ENCODE data around the gene PRODH.

The PRODH gene, protein sequence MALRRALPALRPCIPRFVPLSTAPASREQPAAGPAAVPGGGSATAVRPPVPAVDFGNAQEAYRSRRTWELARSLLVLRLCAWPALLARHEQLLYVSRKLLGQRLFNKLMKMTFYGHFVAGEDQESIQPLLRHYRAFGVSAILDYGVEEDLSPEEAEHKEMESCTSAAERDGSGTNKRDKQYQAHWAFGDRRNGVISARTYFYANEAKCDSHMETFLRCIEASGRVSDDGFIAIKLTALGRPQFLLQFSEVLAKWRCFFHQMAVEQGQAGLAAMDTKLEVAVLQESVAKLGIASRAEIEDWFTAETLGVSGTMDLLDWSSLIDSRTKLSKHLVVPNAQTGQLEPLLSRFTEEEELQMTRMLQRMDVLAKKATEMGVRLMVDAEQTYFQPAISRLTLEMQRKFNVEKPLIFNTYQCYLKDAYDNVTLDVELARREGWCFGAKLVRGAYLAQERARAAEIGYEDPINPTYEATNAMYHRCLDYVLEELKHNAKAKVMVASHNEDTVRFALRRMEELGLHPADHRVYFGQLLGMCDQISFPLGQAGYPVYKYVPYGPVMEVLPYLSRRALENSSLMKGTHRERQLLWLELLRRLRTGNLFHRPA

DNA sequence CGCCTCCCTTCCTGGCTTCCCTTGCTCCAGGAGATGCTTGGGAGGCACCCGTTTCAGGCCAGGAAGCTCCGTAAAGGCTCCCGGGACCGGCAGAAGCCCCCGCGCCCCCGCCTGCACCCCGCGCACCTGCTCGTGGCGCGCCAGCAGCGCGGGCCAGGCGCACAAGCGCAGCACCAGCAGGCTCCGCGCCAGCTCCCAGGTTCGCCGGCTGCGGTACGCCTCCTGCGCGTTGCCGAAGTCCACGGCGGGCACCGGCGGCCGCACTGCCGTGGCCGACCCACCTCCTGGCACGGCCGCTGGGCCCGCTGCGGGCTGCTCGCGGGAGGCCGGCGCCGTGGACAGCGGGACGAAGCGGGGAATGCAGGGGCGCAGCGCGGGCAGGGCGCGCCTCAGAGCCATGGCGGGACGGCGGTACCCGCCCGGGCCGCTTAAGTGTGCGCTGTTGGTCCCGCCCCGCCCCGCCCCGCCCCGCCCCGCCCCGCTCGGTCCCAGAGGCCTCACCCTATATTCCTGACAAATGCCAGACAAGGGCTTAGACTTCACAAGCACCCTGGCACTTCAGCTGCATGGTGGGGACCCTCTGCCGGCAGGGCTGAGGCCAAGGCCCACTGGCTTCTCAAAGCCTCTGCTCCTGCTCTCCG, at the start of gene PRODH:
PRODH (minus strand) TSS at position 405 of the 641 bp plus-strand sequence; CDS start at position 399, 6 bp downstream.
- no peak for DNase-seq (ENCODE audit: extremely low spot score)
- TF ChIP-seq ARNT (IDR thresholded peaks at IDR 0.05) = no peak
- no peak for TF ChIP-seq ELF4 (IDR thresholded peaks at IDR 0.05)
- TF ChIP-seq FOXK2 (IDR thresholded peaks at IDR 0.05) = no peak
- TF ChIP-seq CTBP1 (IDR thresholded peaks at IDR 0.05; ENCODE audit: borderline replicate concordance) = no peak
- TF ChIP-seq, protein P1, sequence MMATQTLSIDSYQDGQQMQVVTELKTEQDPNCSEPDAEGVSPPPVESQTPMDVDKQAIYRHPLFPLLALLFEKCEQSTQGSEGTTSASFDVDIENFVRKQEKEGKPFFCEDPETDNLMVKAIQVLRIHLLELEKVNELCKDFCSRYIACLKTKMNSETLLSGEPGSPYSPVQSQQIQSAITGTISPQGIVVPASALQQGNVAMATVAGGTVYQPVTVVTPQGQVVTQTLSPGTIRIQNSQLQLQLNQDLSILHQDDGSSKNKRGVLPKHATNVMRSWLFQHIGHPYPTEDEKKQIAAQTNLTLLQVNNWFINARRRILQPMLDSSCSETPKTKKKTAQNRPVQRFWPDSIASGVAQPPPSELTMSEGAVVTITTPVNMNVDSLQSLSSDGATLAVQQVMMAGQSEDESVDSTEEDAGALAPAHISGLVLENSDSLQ (IDR thresholded peaks at IDR 0.05) = no peak
- TF ChIP-seq FOXA1 (IDR thresholded peaks at IDR 0.05) = no peak
- no peak for TF ChIP-seq HDGF (IDR thresholded peaks at IDR 0.05; ENCODE audit: borderline replicate concordance)
- TF ChIP-seq FOXM1 (IDR thresholded peaks at IDR 0.05; ENCODE audit: borderline replicate concordance) = no peak
- TF ChIP-seq L3MBTL2 (conservative IDR thresholded peaks at IDR 0.05) = no peak
- TF ChIP-seq BHLHE40 (IDR thresholded peaks at IDR 0.05; ENCODE audit: borderline replicate concordance) = no peak
- no peak for TF ChIP-seq ZNF384 (IDR thresholded peaks at IDR 0.05)
- TF ChIP-seq TARDBP (IDR thresholded peaks at IDR 0.05) = no peak
- TF ChIP-seq LEF1 (IDR thresholded peaks at IDR 0.05; ENCODE audit: borderline replicate concordance) = no peak
- TF ChIP-seq SP1 (IDR thresholded peaks at IDR 0.05) = no peak
- no peak for TF ChIP-seq SUZ12 (IDR thresholded peaks at IDR 0.05)
- TF ChIP-seq NFRKB (IDR thresholded peaks at IDR 0.05) = no peak
- ChIA-PET CTCF (interaction anchor here (0.9 kb wide), 1 partner anchor 29 kb away, joined by 4 read pairs; the partner anchor contains the start of gene DGCR6), POLR2A (interaction anchor here (2.5 kb wide), 1 partner anchor 30 kb away, joined by 17 read pairs; the partner anchor contains the start of gene DGCR6)

DNA sequence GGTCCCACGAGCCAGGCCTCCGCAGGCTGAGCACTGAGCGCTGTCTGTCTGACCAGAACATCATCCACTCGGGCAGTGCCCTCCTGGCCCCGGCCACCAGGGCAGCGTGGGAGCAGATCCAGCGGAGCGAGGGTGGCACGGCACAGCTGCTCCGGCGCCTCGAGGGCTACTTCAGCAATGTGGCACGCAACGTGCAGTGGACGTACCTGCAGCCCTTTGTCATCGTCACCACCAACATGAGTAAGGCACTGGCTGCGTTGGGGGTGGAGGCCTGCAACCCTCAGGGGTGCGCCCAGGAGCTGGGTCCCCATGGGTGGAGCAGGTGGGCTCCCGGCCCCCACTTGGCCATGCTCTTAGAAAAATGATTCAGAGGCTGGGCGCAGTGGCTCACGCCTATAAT, 49.7 kb upstream of the PRODH start:
- TF ChIP-seq ZNF384 (IDR thresholded peaks at IDR 0.05) (no peak), ELF4 (IDR thresholded peaks at IDR 0.05) (no peak), BHLHE40 (IDR thresholded peaks at IDR 0.05; ENCODE audit: borderline replicate concordance) (no peak), SUZ12 (IDR thresholded peaks at IDR 0.05) (no peak), SP1 (IDR thresholded peaks at IDR 0.05) (no peak), TARDBP (IDR thresholded peaks at IDR 0.05) (no peak), NFRKB (IDR thresholded peaks at IDR 0.05) (no peak), L3MBTL2 (conservative IDR thresholded peaks at IDR 0.05) (no peak), CTBP1 (IDR thresholded peaks at IDR 0.05; ENCODE audit: borderline replicate concordance) (no peak), LEF1 (IDR thresholded peaks at IDR 0.05; ENCODE audit: borderline replicate concordance) (no peak)
- ChIA-PET CTCF (interaction anchor here (0.5 kb wide), 1 partner anchor 13 kb away, joined by 3 read pairs; no protein-coding TSS in a partner anchor), POLR2A (interaction anchor here (1.1 kb wide), 1 partner anchor 80 kb away, joined by 3 read pairs; the partner anchor contains the start of gene DGCR6)
- DNase-seq (ENCODE audit: extremely low spot score) = no peak

DNA sequence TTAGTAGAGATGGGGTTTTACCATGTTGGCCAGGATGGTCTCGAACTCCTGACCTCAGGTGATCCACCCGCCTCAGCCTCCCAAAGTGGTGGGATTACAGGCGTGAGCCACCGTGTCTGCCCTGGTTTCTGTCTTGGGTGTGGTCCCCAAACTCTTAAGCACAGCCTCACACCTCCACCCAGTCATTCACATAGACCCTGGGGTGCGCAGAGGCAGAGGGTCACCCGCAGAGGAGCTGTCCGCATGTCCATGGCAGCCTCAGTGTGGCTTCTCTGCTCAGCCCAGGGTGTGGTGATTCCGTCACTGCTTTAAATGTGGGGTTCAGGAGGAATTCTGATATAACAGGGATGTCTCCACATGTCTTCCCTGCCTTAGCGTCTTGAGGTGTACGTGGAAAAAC, 48.5 kb upstream of the PRODH start:
- POLR2A ChIA-PET = interaction anchor here (1.1 kb wide), 1 partner anchor 79 kb away, joined by 3 read pairs; the partner anchor contains the start of gene DGCR6
- no peak for TF ChIP-seq ZNF384 (IDR thresholded peaks at IDR 0.05)
- TF ChIP-seq ELF4 (IDR thresholded peaks at IDR 0.05) = no peak
- TF ChIP-seq TARDBP (IDR thresholded peaks at IDR 0.05) = no peak
- TF ChIP-seq FOXK2 (IDR thresholded peaks at IDR 0.05) = no peak
- DNase-seq (ENCODE audit: extremely low spot score) = no peak
- CTCF ChIA-PET = no interaction called here

DNA sequence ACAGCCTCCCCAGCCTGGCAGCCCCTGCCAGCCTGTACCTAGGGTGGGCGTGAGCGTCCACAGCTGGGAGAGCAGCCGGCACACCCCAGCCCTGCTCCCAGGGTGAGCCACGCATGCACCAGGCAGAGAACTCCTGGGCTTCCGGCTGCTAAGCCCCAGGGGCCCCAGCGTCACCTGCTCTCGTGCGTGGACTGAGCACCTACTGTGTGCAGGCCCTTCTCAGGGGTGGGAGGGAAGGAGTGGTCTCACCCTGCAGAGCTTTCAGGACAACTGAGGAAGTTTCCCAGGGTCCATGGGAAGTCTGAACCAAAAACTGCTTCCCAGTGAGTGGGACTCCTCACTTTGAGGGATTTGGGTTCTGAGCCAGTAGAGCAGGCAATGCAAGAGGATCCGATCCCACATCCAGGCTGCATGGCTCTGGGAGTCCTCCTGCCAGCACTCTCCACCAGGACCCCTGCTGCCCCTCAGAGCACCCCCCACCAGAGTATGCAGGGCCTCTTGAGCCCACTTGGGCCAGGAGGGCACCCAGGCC, 47.1 kb upstream of the PRODH start:
- no peak for DNase-seq (ENCODE audit: extremely low spot score)
- ChIA-PET CTCF (no interaction called here), POLR2A (no interaction called here)
- no peak for TF ChIP-seq BHLHE40 (IDR thresholded peaks at IDR 0.05; ENCODE audit: borderline replicate concordance)
- TF ChIP-seq SP1 (IDR thresholded peaks at IDR 0.05) = no peak
- no peak for TF ChIP-seq FOXM1 (IDR thresholded peaks at IDR 0.05; ENCODE audit: borderline replicate concordance)
- TF ChIP-seq FOXK2 (IDR thresholded peaks at IDR 0.05) = no peak
- TF ChIP-seq L3MBTL2 (conservative IDR thresholded peaks at IDR 0.05) = no peak

DNA sequence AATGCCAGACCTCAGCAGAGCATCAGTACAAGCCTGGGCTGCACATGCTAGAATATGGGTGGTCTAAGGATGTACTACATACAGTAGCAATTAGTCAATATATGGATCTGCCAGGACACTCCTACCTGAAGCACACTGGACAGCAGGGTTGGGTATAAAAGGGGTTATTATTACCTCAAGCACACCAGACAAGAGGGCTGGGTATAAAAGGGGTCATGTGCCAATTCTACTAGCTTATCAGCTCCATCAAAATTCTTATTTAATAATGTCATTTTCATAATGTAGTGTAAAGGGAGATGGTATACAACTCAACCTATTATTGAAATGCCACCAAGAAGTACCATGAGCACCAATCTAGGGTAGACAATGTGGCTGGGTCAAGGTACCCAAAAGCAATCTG, 44.7 kb upstream of the PRODH start:
- ChIA-PET POLR2A (no interaction called here), CTCF (interaction anchor here (0.7 to 1.3 kb wide), 2 partner anchors 19 to 659 kb away, joined by 3 read pairs; no protein-coding TSS in a partner anchor)
- no peak for DNase-seq (ENCODE audit: extremely low spot score)
- no peak for TF ChIP-seq CTBP1 (IDR thresholded peaks at IDR 0.05; ENCODE audit: borderline replicate concordance)
- no peak for TF ChIP-seq LEF1 (IDR thresholded peaks at IDR 0.05; ENCODE audit: borderline replicate concordance)
- TF ChIP-seq, protein P1 (IDR thresholded peaks at IDR 0.05) = no peak
- TF ChIP-seq FOXM1 (IDR thresholded peaks at IDR 0.05; ENCODE audit: borderline replicate concordance) = no peak
- TF ChIP-seq SP1 (IDR thresholded peaks at IDR 0.05) = no peak

DNA sequence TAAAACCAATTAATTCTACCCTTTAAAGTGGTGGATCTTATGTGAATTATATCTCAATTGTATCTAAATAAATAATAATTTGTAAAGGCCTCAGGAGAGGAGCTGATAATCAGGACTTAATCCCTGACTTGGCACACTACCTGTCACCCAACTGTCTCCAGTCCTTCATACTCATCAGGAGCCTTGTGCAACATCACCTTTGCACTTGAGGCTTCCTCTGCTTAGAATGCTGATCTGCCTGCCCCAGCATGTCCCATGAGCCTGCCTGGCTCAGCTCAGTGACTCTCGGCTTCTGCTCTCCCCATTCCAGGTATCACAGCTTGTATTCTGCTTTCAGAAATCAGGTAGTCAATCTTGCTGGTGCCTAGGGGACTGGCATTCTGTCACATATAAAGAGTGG, 43.9 kb upstream of the PRODH start:
- ChIA-PET POLR2A (no interaction called here), CTCF (no interaction called here)
- TF ChIP-seq, protein P1 (IDR thresholded peaks at IDR 0.05) = no peak
- TF ChIP-seq TARDBP (IDR thresholded peaks at IDR 0.05) (no peak), ELF4 (IDR thresholded peaks at IDR 0.05) (no peak), FOXM1 (IDR thresholded peaks at IDR 0.05; ENCODE audit: borderline replicate concordance) (no peak), BHLHE40 (IDR thresholded peaks at IDR 0.05; ENCODE audit: borderline replicate concordance) (no peak), SP1 (IDR thresholded peaks at IDR 0.05) (no peak), ARNT (IDR thresholded peaks at IDR 0.05) (no peak), L3MBTL2 (conservative IDR thresholded peaks at IDR 0.05) (no peak), CTBP1 (IDR thresholded peaks at IDR 0.05; ENCODE audit: borderline replicate concordance) (no peak), FOXA1 (IDR thresholded peaks at IDR 0.05) (no peak), FOXK2 (IDR thresholded peaks at IDR 0.05) (no peak), LEF1 (IDR thresholded peaks at IDR 0.05; ENCODE audit: borderline replicate concordance) (no peak), NFRKB (IDR thresholded peaks at IDR 0.05) (no peak), HDGF (IDR thresholded peaks at IDR 0.05; ENCODE audit: borderline replicate concordance) (no peak), ZNF384 (IDR thresholded peaks at IDR 0.05) (no peak)
- DNase-seq (ENCODE audit: extremely low spot score) = no peak

All from HEK293T (cell line).